ENCODE measurements around the gene RHEBL1.

GRCh38 chr12:49066120-49066519 is 3.7 kb downstream of the RHEBL1 start:
- TF ChIP-seq, protein P1, sequence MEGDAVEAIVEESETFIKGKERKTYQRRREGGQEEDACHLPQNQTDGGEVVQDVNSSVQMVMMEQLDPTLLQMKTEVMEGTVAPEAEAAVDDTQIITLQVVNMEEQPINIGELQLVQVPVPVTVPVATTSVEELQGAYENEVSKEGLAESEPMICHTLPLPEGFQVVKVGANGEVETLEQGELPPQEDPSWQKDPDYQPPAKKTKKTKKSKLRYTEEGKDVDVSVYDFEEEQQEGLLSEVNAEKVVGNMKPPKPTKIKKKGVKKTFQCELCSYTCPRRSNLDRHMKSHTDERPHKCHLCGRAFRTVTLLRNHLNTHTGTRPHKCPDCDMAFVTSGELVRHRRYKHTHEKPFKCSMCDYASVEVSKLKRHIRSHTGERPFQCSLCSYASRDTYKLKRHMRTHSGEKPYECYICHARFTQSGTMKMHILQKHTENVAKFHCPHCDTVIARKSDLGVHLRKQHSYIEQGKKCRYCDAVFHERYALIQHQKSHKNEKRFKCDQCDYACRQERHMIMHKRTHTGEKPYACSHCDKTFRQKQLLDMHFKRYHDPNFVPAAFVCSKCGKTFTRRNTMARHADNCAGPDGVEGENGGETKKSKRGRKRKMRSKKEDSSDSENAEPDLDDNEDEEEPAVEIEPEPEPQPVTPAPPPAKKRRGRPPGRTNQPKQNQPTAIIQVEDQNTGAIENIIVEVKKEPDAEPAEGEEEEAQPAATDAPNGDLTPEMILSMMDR (IDR thresholded peaks at IDR 0.05; ENCODE audit: low read depth, low read length) = no peak
- no peak for TF ChIP-seq EZH2phosphoT487 (IDR thresholded peaks at IDR 0.05; ENCODE audit: low read depth)
